OCI-LY3 (cell line): ENCODE results near the gene FOXN1.

ENCODE experiments used
- H2AFZ ChIP-seq: fragments of 200-600, 300-600 bp; shearing (Covaris generic); 2 replicates; pipeline ENCODE4 v1.6.0; 2014; ENCODE audit warnings: antibody characterized with exemption, low read depth, low read length
- H3K27ac ChIP-seq: fragments of 200-600, 300-600 bp; sonication (generic); 2 replicates; pipeline ENCODE4 v1.5.1; 2014; ENCODE audit warnings: mild to moderate bottlenecking, low read length, moderate library complexity, mixed read lengths
- H3K27me3 ChIP-seq: fragments of 200-600, 300-600 bp; sonication (generic); 2 replicates; pipeline ENCODE4 v1.6.1; 2014; ENCODE audit warnings: low read depth, low read length, mixed read lengths
- H3K36me3 ChIP-seq: fragments of 200-600, 300-600 bp; sonication (generic); replicated peaks from 2 replicates; pipeline ENCODE3; 2014; ENCODE audit warnings: low read depth, low read length, mixed read lengths
- H3K4me1 ChIP-seq: fragments of 300-600, 200-600 bp; sonication (generic); 2 replicates; pipeline ENCODE4 v1.6.1; 2014; ENCODE audit warnings: low read length, mixed read lengths
- H3K4me2 ChIP-seq: fragments of 200-600, 300-600 bp; sonication (generic); 2 replicates; pipeline ENCODE4 v1.6.1; 2014; ENCODE audit warnings: low read length, mixed read lengths
- H3K4me3 ChIP-seq: fragments of 300-600, 200-600 bp; sonication (generic); 2 replicates; pipeline ENCODE4 v1.5.1; 2014; ENCODE audit warnings: antibody characterized with exemption, mild to moderate bottlenecking, low read length, moderate library complexity
- H3K79me2 ChIP-seq: fragments of 300-600, 200-600 bp; shearing (Covaris generic); 2 replicates; pipeline ENCODE4 v1.6.1; 2014; ENCODE audit warnings: mild to moderate bottlenecking, low read length, mixed read lengths
- H3K9ac ChIP-seq: fragments of 300-600, 200-600 bp; shearing (Covaris generic); 2 replicates; pipeline ENCODE4 v1.6.0; 2014; ENCODE audit warnings: mild to moderate bottlenecking, low read length, moderate library complexity
- H3K9me3 ChIP-seq: fragments of 200-600, 300-600 bp; shearing (Covaris generic); 2 replicates; pipeline ENCODE4 v1.6.1; 2014; ENCODE audit warnings: low read length, mixed read lengths; ENCODE audit not compliant: insufficient read depth
- H4K20me1 ChIP-seq: fragments of 200-600, 300-600 bp; sonication (generic); 2 replicates; pipeline ENCODE4 v1.6.1; 2016; ENCODE audit warnings: low read length, mixed read lengths; ENCODE audit not compliant: insufficient read depth
- CTCF ChIP-seq: fragments of 200-600, 300-600 bp; sonication (generic); IDR thresholded peaks from 2 replicates; pipeline ENCODE4 v1.5.1; 2014; ENCODE audit warnings: antibody characterized with exemption, low read length, low read depth
- EZH2phosphoT487 ChIP-seq: fragments of 200-600 bp; shearing (Covaris generic); IDR thresholded peaks from 2 replicates; pipeline ENCODE4 v1.6.1; 2018; ENCODE audit warnings: antibody characterized with exemption, mixed run types, low read depth

The FOXN1 gene

GRCh38 chr17:28501421-28502284 is 4.5 kb upstream of the FOXN1 start:
- H3K79me2 ChIP-seq, result no peaks in the 10 kb centered on the region
- peak overlapping the region; percentile 77 for H3K4me3 ChIP-seq
- H3K4me1 ChIP-seq, result peaks cover 52% of the 10 kb centered on the region
- peak overlapping the region; percentile 94 for H3K4me2 ChIP-seq
- peak overlapping the region; percentile 91 for H3K27ac ChIP-seq
- H3K9ac ChIP-seq, result peak overlapping the region; percentile 76
- no peaks in the 10 kb centered on the region for H3K9me3 ChIP-seq
- H4K20me1 ChIP-seq, result no peaks in the 10 kb centered on the region
- no peaks in the 10 kb centered on the region for H3K27me3 ChIP-seq
- no peaks in the 10 kb centered on the region for H3K36me3 ChIP-seq
- TF ChIP-seq EZH2phosphoT487 (no peak), CTCF (no peak)
- peak overlapping the region; percentile 71 for H2AFZ ChIP-seq

GRCh38 chr17:28503420-28503819 is 2.7 kb upstream of the FOXN1 start:
- H3K27me3 ChIP-seq, result 0 out of 2 replicates have a peak, but pooled peaks cover 1% of the 10 kb centered on the region
- H3K4me1 ChIP-seq, result peaks cover 58% of the 10 kb centered on the region
- H3K4me2 ChIP-seq, result no peak overlapping the region

GRCh38 chr17:28506763-28507487 is 777 bp downstream of the FOXN1 start:
- H3K4me3 ChIP-seq, result no peak overlapping the region
- no peaks in the 10 kb centered on the region for H3K79me2 ChIP-seq
- no peak overlapping the region for H3K27ac ChIP-seq
- no peaks in the 10 kb centered on the region for H3K36me3 ChIP-seq
- 0 out of 2 replicates have a peak, but pooled peaks cover 4% of the 10 kb centered on the region for H3K27me3 ChIP-seq
- H3K9me3 ChIP-seq, result no peaks in the 10 kb centered on the region
- peak overlapping the region; percentile 59; the same call in 1 of the 2 replicates for H2AFZ ChIP-seq
- H3K4me1 ChIP-seq, result peaks cover 24% of the 10 kb centered on the region
- H3K4me2 ChIP-seq, result peak overlapping the region; percentile 16; the same call in 1 of the 2 replicates
- TF ChIP-seq EZH2phosphoT487, result no peak
- no peak for TF ChIP-seq CTCF
- H4K20me1 ChIP-seq, result no peaks in the 10 kb centered on the region
- H3K9ac ChIP-seq, result no peak overlapping the region

More at GRCh38 chr17:28503420-28503819, 2.7 kb upstream of the FOXN1 start:
- Histone ChIP-seq H3K27ac (no peak overlapping the region), H3K4me3 (no peak overlapping the region), H3K79me2 (no peaks in the 10 kb centered on the region), H3K9me3 (no peaks in the 10 kb centered on the region), H3K9ac (no peak overlapping the region), H2AFZ (no peak overlapping the region), H3K36me3 (no peaks in the 10 kb centered on the region), H4K20me1 (no peaks in the 10 kb centered on the region)
- TF ChIP-seq EZH2phosphoT487 (no peak), CTCF (no peak)

GRCh38 chr17:28507567-28508203 is 1.5 kb downstream of the FOXN1 start:
- H3K4me2 ChIP-seq, result no peak overlapping the region

More at GRCh38 chr17:28507567-28508203, 1.5 kb downstream of the FOXN1 start:
- TF ChIP-seq CTCF (no peak), EZH2phosphoT487 (no peak)
- no peaks in the 10 kb centered on the region for H3K9me3 ChIP-seq
- H3K27me3 ChIP-seq, result 0 out of 2 replicates have a peak, but pooled peaks cover 4% of the 10 kb centered on the region
- no peak overlapping the region for H2AFZ ChIP-seq
- H3K4me3 ChIP-seq, result no peak overlapping the region
- H3K36me3 ChIP-seq, result no peaks in the 10 kb centered on the region
- H3K4me1 ChIP-seq, result peaks cover 21% of the 10 kb centered on the region
- H3K79me2 ChIP-seq, result no peaks in the 10 kb centered on the region
- no peaks in the 10 kb centered on the region for H4K20me1 ChIP-seq
- H3K27ac ChIP-seq, result no peak overlapping the region
- H3K9ac ChIP-seq, result no peak overlapping the region
